ENCODE data around the gene WDR35. TPM values are rescaled to one million over a fixed set of nuclear protein-coding genes. Genes with fewer than 3 reads are reported as not detected.

WDR35 gene
- total RNA-seq, 2 experiments from 2014 or later, result 2.9 to 3.9 TPM

- Mint-ChIP-seq H3K4me3 (no peak overlapping the region), H3K9me3 (ENCODE audit: insufficient read depth) (peaks cover 14% of the 10 kb centered on the region), H3K4me1 (ENCODE audit: low read depth) (no peaks in the 10 kb centered on the region), H3K27ac (no peak overlapping the region), H3K27me3 (ENCODE audit: low read depth) (no peaks in the 10 kb centered on the region), H3K36me3 (ENCODE audit: low read depth) (peaks cover 21% of the 10 kb centered on the region)
- DNase-seq (no peak), ATAC-seq (no peak)
- POLR2A ChIA-PET, result no interaction called here
- CTCF ChIA-PET, result interaction anchor here (0.6 to 2.0 kb wide), 2 partner anchors 8 to 304 kb away, joined by 3 to 8 read pairs; no protein-coding TSS in a partner anchor
These were observed 33.8 kb upstream of the WDR35 start for GRCh38 chr2:20023688-20024087.

GRCh38 chr2:20021405-20022009 is 31.6 kb upstream of the WDR35 start:
- CTCF ChIA-PET, result no interaction called here
- H3K36me3 Mint-ChIP-seq (ENCODE audit: low read depth), result peaks cover 11% of the 10 kb centered on the region
- no peaks in the 10 kb centered on the region for H3K4me1 Mint-ChIP-seq (ENCODE audit: low read depth)
- ATAC-seq (no peak), DNase-seq (no peak)
- H3K27me3 Mint-ChIP-seq (ENCODE audit: low read depth), result no peaks in the 10 kb centered on the region
- POLR2A ChIA-PET, result no interaction called here
- no peak overlapping the region for H3K4me3 Mint-ChIP-seq
- H3K27ac Mint-ChIP-seq, result no peak overlapping the region
- peaks cover 14% of the 10 kb centered on the region for H3K9me3 Mint-ChIP-seq (ENCODE audit: insufficient read depth)

- no peak for DNase-seq
- H3K9me3 Mint-ChIP-seq (ENCODE audit: insufficient read depth), result peaks cover 14% of the 10 kb centered on the region
- no peak overlapping the region for H3K27ac Mint-ChIP-seq
- ChIA-PET CTCF (no interaction called here), POLR2A (no interaction called here)
- peaks cover 4% of the 10 kb centered on the region for H3K27me3 Mint-ChIP-seq (ENCODE audit: low read depth)
- H3K36me3 Mint-ChIP-seq (ENCODE audit: low read depth), result peaks cover 11% of the 10 kb centered on the region
- H3K4me3 Mint-ChIP-seq, result no peak overlapping the region
- no peaks in the 10 kb centered on the region for H3K4me1 Mint-ChIP-seq (ENCODE audit: low read depth)
- ATAC-seq, result no peak
These were observed 29.8 kb upstream of the WDR35 start for GRCh38 chr2:20019747-20020146.

- no peak overlapping the region for H3K4me3 Mint-ChIP-seq
- peaks cover 11% of the 10 kb centered on the region for H3K36me3 Mint-ChIP-seq (ENCODE audit: low read depth)
- POLR2A ChIA-PET, result no interaction called here
- ATAC-seq (no peak), DNase-seq (no peak)
- no peak overlapping the region for H3K27ac Mint-ChIP-seq
- H3K4me1 Mint-ChIP-seq (ENCODE audit: low read depth), result no peaks in the 10 kb centered on the region
- CTCF ChIA-PET, result no interaction called here
- peaks cover 13% of the 10 kb centered on the region for H3K27me3 Mint-ChIP-seq (ENCODE audit: low read depth)
- peaks cover 14% of the 10 kb centered on the region for H3K9me3 Mint-ChIP-seq (ENCODE audit: insufficient read depth)
These were observed 28.8 kb upstream of the WDR35 start for GRCh38 chr2:20018601-20019152.

- H3K36me3 Mint-ChIP-seq (ENCODE audit: low read depth), result peaks cover 4% of the 10 kb centered on the region
- ATAC-seq, result no peak
- ChIA-PET POLR2A (interaction anchor here (0.6 kb wide), 1 partner anchor 26 kb away, joined by 3 read pairs; no protein-coding TSS in a partner anchor), CTCF (interaction anchor here (0.8 to 3.7 kb wide), 29 partner anchors 8 to 209 kb away, joined by 3 to 34 read pairs (median 8); partner anchors contain the start of genes LAPTM4A, SDC1 and WDR35)
- H3K27me3 Mint-ChIP-seq (ENCODE audit: low read depth), result peaks cover 29% of the 10 kb centered on the region
- peaks cover 6% of the 10 kb centered on the region for H3K9me3 Mint-ChIP-seq (ENCODE audit: insufficient read depth)
- H3K4me1 Mint-ChIP-seq (ENCODE audit: low read depth), result peaks cover 12% of the 10 kb centered on the region
- DNase-seq, result no peak
- H3K4me3 Mint-ChIP-seq, result no peak overlapping the region
- no peak overlapping the region for H3K27ac Mint-ChIP-seq
These were observed 26.4 kb upstream of the WDR35 start for GRCh38 chr2:20016346-20016745.

- H3K4me3 Mint-ChIP-seq, result no peak overlapping the region
- peaks cover 12% of the 10 kb centered on the region for H3K4me1 Mint-ChIP-seq (ENCODE audit: low read depth)
- ATAC-seq (no peak), DNase-seq (no peak)
- no peak overlapping the region for H3K27ac Mint-ChIP-seq
- peaks cover under 1% of the 10 kb centered on the region for H3K36me3 Mint-ChIP-seq (ENCODE audit: low read depth)
- CTCF ChIA-PET, result interaction anchor here (0.6 to 3.7 kb wide), 46 partner anchors 9 to 248 kb away, joined by 3 to 34 read pairs (median 4); partner anchors contain the start of genes LAPTM4A, SDC1 and WDR35
- POLR2A ChIA-PET, result interaction anchor here (0.6 to 1.2 kb wide), 2 partner anchors 27 to 36 kb away, joined by 3 to 4 read pairs; partner anchors contain the start of gene LAPTM4A
- H3K27me3 Mint-ChIP-seq (ENCODE audit: low read depth), result peaks cover 34% of the 10 kb centered on the region
- peaks cover 2% of the 10 kb centered on the region for H3K9me3 Mint-ChIP-seq (ENCODE audit: insufficient read depth)
These were observed 25.7 kb upstream of the WDR35 start for GRCh38 chr2:20015482-20016083.

- Mint-ChIP-seq H3K36me3 (ENCODE audit: low read depth) (no peaks in the 10 kb centered on the region), H3K4me3 (peak overlapping the region; percentile 60), H3K27me3 (ENCODE audit: low read depth) (peaks cover 48% of the 10 kb centered on the region), H3K4me1 (ENCODE audit: low read depth) (peaks cover 12% of the 10 kb centered on the region), H3K9me3 (ENCODE audit: insufficient read depth) (no peaks in the 10 kb centered on the region), H3K27ac (no peak overlapping the region)
- ChIA-PET POLR2A (no interaction called here), CTCF (interaction anchor here (0.9 to 3.7 kb wide), 6 partner anchors 21 to 87 kb away, joined by 3 to 34 read pairs (median 10); no protein-coding TSS in a partner anchor)
- DNase-seq (no peak), ATAC-seq (no peak)
These were observed 23.4 kb upstream of the WDR35 start for GRCh38 chr2:20013126-20013849.

GRCh38 chr2:20012282-20013125 is 22.6 kb upstream of the WDR35 start, which contains the start of gene MATN3:
TSS of gene MATN3 (minus strand) at chr2:20012668. CDS start at chr2:20012631, 37 bp downstream.
- CTCF ChIA-PET, result interaction anchor here (0.9 to 3.7 kb wide), 4 partner anchors 35 to 88 kb away, joined by 3 to 17 read pairs (median 3); no protein-coding TSS in a partner anchor
- DNase-seq (no peak), ATAC-seq (peak; percentile 71)
- Mint-ChIP-seq H3K4me3 (peak within 1 kb of the TSS; percentile 60), H3K9me3 (ENCODE audit: insufficient read depth) (no peaks in the 10 kb centered on the region), H3K36me3 (ENCODE audit: low read depth) (no peaks in the 10 kb centered on the region), H3K4me1 (ENCODE audit: low read depth) (peaks cover 12% of the 10 kb centered on the region), H3K27ac (no peak within 1 kb of the TSS), H3K27me3 (ENCODE audit: low read depth) (peaks cover 53% of the 10 kb centered on the region)
- POLR2A ChIA-PET, result no interaction called here

GRCh38 chr2:20012032-20012281 is 22.1 kb upstream of the WDR35 start:
- ChIA-PET POLR2A (no interaction called here), CTCF (no interaction called here)
- no peak overlapping the region for H3K27ac Mint-ChIP-seq
- H3K27me3 Mint-ChIP-seq (ENCODE audit: low read depth), result peaks cover 54% of the 10 kb centered on the region
- H3K4me3 Mint-ChIP-seq, result peak overlapping the region; percentile 56
- no peaks in the 10 kb centered on the region for H3K36me3 Mint-ChIP-seq (ENCODE audit: low read depth)
- no peaks in the 10 kb centered on the region for H3K9me3 Mint-ChIP-seq (ENCODE audit: insufficient read depth)
- DNase-seq, result no peak
- no peak for ATAC-seq
- H3K4me1 Mint-ChIP-seq (ENCODE audit: low read depth), result peaks cover 12% of the 10 kb centered on the region

- ATAC-seq, result no peak
- no peak for DNase-seq
- Mint-ChIP-seq H3K9me3 (ENCODE audit: insufficient read depth) (no peaks in the 10 kb centered on the region), H3K27me3 (ENCODE audit: low read depth) (peaks cover 54% of the 10 kb centered on the region), H3K27ac (no peak overlapping the region), H3K36me3 (ENCODE audit: low read depth) (no peaks in the 10 kb centered on the region), H3K4me3 (peak overlapping the region; percentile 56), H3K4me1 (ENCODE audit: low read depth) (peaks cover 12% of the 10 kb centered on the region)
- CTCF ChIA-PET, result interaction anchor here (1.1 kb wide), 1 partner anchor 55 kb away, joined by 3 read pairs; no protein-coding TSS in a partner anchor
- POLR2A ChIA-PET, result no interaction called here
These were observed 21.5 kb upstream of the WDR35 start for GRCh38 chr2:20011276-20012031.

GRCh38 chr2:20008703-20009102 is 18.8 kb upstream of the WDR35 start:
- H3K4me3 Mint-ChIP-seq, result no peak overlapping the region
- peaks cover 12% of the 10 kb centered on the region for H3K4me1 Mint-ChIP-seq (ENCODE audit: low read depth)
- H3K9me3 Mint-ChIP-seq (ENCODE audit: insufficient read depth), result no peaks in the 10 kb centered on the region
- H3K27me3 Mint-ChIP-seq (ENCODE audit: low read depth), result peaks cover 44% of the 10 kb centered on the region
- ATAC-seq (no peak), DNase-seq (no peak)
- H3K27ac Mint-ChIP-seq, result no peak overlapping the region
- ChIA-PET POLR2A (no interaction called here), CTCF (no interaction called here)
- H3K36me3 Mint-ChIP-seq (ENCODE audit: low read depth), result no peaks in the 10 kb centered on the region

Data from activated CD8-positive, alpha-beta T cell treated with anti-CD3 and anti-CD28 coated beads, Interleukin-2, amount 10 ng/mL, durations not matched to agents 7 days and 5 days (primary cell).